ENCODE data around the gene AMOTL2. TPM values are rescaled to one million over a fixed set of nuclear protein-coding genes. Genes with fewer than 3 reads are reported as not detected.

The AMOTL2 gene
- total and polyA plus RNA-seq, 2 experiments from 2014 or later: 17.9 to 102 TPM

- H3K36me3 Mint-ChIP-seq (ENCODE audit: low read depth): no peaks in the 10 kb centered on the region
- Histone ChIP-seq H3K79me2 (replicated peaks; ENCODE audit: insufficient read depth) (no peaks in the 10 kb centered on the region), H3K4me2 (no peak overlapping the region), H3K4me3 (no peak overlapping the region), H3F3A (replicated peaks; ENCODE audit: low read depth) (0 out of 2 replicates have a peak, but pooled peaks cover 9% of the 10 kb centered on the region), H3K27ac (ENCODE audit: low read depth) (no peak overlapping the region), H4K20me1 (replicated peaks; ENCODE audit: insufficient read depth) (no peaks in the 10 kb centered on the region), H2AFZ (no peak overlapping the region), H3K4me1 (ENCODE audit: insufficient read depth) (peaks cover 29% of the 10 kb centered on the region), H3K36me3 (ENCODE audit: insufficient read depth) (no peaks in the 10 kb centered on the region), H3K9me2 (ENCODE audit: insufficient read depth) (no peaks in the 10 kb centered on the region), H3K27me3 (ENCODE audit: insufficient read depth) (peaks cover 25% of the 10 kb centered on the region)
- ATAC-seq (no peak), DNase-seq (ENCODE audit: low spot score) (no peak)
- TF ChIP-seq ETS1 (IDR thresholded peaks at IDR 0.05) (no peak), ZNF331 (CRISPR knock-in tag; IDR thresholded peaks at IDR 0.05; ENCODE audit: low read depth) (no peak), ZNF462 (CRISPR knock-in tag; IDR thresholded peaks at IDR 0.05) (no peak), POLR2AphosphoS5 (IDR thresholded peaks at IDR 0.05; ENCODE audit: low read depth) (no peak), NANOG (IDR thresholded peaks at IDR 0.05; ENCODE audit: borderline replicate concordance) (no peak), EZH2phosphoT487 (IDR thresholded peaks at IDR 0.05; ENCODE audit: unreplicated experiment) (no peak), EZH2 (IDR thresholded peaks at IDR 0.05; ENCODE audit: low read depth, unreplicated experiment) (no peak), STAT1 (IDR thresholded peaks at IDR 0.05; ENCODE audit: unreplicated experiment) (no peak), ZNF114 (CRISPR knock-in tag; IDR thresholded peaks at IDR 0.05) (no peak)
- TF ChIP-seq, protein P1, sequence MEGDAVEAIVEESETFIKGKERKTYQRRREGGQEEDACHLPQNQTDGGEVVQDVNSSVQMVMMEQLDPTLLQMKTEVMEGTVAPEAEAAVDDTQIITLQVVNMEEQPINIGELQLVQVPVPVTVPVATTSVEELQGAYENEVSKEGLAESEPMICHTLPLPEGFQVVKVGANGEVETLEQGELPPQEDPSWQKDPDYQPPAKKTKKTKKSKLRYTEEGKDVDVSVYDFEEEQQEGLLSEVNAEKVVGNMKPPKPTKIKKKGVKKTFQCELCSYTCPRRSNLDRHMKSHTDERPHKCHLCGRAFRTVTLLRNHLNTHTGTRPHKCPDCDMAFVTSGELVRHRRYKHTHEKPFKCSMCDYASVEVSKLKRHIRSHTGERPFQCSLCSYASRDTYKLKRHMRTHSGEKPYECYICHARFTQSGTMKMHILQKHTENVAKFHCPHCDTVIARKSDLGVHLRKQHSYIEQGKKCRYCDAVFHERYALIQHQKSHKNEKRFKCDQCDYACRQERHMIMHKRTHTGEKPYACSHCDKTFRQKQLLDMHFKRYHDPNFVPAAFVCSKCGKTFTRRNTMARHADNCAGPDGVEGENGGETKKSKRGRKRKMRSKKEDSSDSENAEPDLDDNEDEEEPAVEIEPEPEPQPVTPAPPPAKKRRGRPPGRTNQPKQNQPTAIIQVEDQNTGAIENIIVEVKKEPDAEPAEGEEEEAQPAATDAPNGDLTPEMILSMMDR (conservative IDR thresholded peaks at IDR 0.05; ENCODE audit: low read depth in 2 of 2): no peak
- H3K9me3 Mint-ChIP-seq: no peaks in the 10 kb centered on the region
- peaks cover 24% of the 10 kb centered on the region for H3K4me1 Mint-ChIP-seq
- H3K27me3 Mint-ChIP-seq (ENCODE audit: insufficient read depth, low read depth, poor library complexity): peaks cover 17% of the 10 kb centered on the region
- no peak overlapping the region for H3K27ac Mint-ChIP-seq
- no peak overlapping the region for H3K4me3 Mint-ChIP-seq
These were observed 56.9 kb downstream of the AMOTL2 start for GRCh38 chr3:134317106-134317947.
